Esophagus muscularis mucosa (tissue), 4 donors: Measurements from ENCODE around the gene DHRS13. TPM values are rescaled to one million over a fixed set of nuclear protein-coding genes. Genes with fewer than 3 reads are reported as not detected.

Source experiments
- DNase-seq: peaks from one replicate; pipeline ENCODE4 v3.0.0-alpha.2; 2017; ENCODE audit errors: extremely low spot score
- H3K27ac ChIP-seq, 4 donors: fragments of 200-600 bp; sonication (generic); replicated peaks in 1 of 4; 1 replicate in 3 of 4; 2 replicates in 1 of 4; pipeline ENCODE4 v1.5.1; 2016 to 2019; ENCODE audit warnings: mild to moderate bottlenecking in 1 of 4
- H3K27me3 ChIP-seq, 4 donors: fragments of 200-600 bp; sonication (generic); one replicate each; pipeline versions ENCODE4 v1.5.1 to v1.6.0; 2016 to 2019
- H3K36me3 ChIP-seq, 4 donors: fragments of 200-600 bp; sonication (generic); one replicate each; pipeline ENCODE4 v1.5.1; 2016 to 2019
- H3K4me1 ChIP-seq, 4 donors: fragments of 200-600 bp; sonication (generic); one replicate each; pipeline ENCODE4 v1.5.1; 2016 to 2019
- H3K4me3 ChIP-seq, 4 donors: fragments of 200-600 bp; sonication (generic); 1 replicate in 2 of 4; 2 replicates in 2 of 4; pipeline ENCODE4 v1.5.1; 2016 to 2019; ENCODE audit warnings: mild to moderate bottlenecking in 4 of 4, moderate library complexity in 1 of 4
- H3K9me3 ChIP-seq, 4 donors: fragments of 200-600 bp; sonication (generic); 1 replicate in 3 of 4; 2 replicates in 1 of 4; pipeline ENCODE4 v1.5.1; 2016 to 2019
- CTCF ChIP-seq, 3 experiments: fragments of 200-600 bp in 2 of 3; fragments of 450-650 bp in 1 of 3; sonication (generic) in 2 of 3; IDR thresholded peaks; one replicate each; pipeline ENCODE4 v1.5.1; 2017 to 2019; ENCODE audit warnings: antibody characterized with exemption in 3 of 3, mild to moderate bottlenecking in 2 of 3, moderate library complexity in 1 of 3
- EP300 ChIP-seq: sonication (generic); formaldehyde crosslinking; IDR thresholded peaks from one replicate; pipeline ENCODE4 v1.6.1; 2017; ENCODE audit warnings: antibody characterized with exemption
- POLR2A ChIP-seq: fragments of 450-650 bp; IDR thresholded peaks from one replicate; pipeline ENCODE4 v1.6.1; 2017; ENCODE audit warnings: antibody characterized with exemption, moderate library complexity, mild to moderate bottlenecking, low read depth
- POLR2AphosphoS5 ChIP-seq, 2 donors: sonication (generic); formaldehyde crosslinking; IDR thresholded peaks; one replicate each; pipeline ENCODE4 v1.6.1; 2017; ENCODE audit warnings: antibody characterized with exemption in 2 of 2
- WGBS: methylation state at CpG from one replicate; pipeline ENCODE4 v1.1.5; 2018; 5-methylcytosine and 5-hydroxymethylcytosine counted together
- intact Hi-C: fragments of 100-400 bp; cut with DNase I; formaldehyde crosslinking; loops from one replicate; pipeline ENCODE4 v1.15.1; 2023
- total RNA-seq, 4 donors: library from RNA; depleted of rRNA; stranded (reverse); fragments of >200 nt; gene quantifications; one replicate each; pipeline versions ENCODE4 v1.1.0 to v1.2.1, GENCODE V29; 2016

The DHRS13 gene
- total RNA-seq, 4 donors from 2014 or later = 3.7 to 14.2 (median 5.9) TPM

GRCh38 chr17:28942925-28943324, 40.0 kb upstream of the DHRS13 start:
- peaks cover 83 to 95% (median 85%) of the 10 kb centered on the region in 4 donors for H3K4me1 ChIP-seq

DNA sequence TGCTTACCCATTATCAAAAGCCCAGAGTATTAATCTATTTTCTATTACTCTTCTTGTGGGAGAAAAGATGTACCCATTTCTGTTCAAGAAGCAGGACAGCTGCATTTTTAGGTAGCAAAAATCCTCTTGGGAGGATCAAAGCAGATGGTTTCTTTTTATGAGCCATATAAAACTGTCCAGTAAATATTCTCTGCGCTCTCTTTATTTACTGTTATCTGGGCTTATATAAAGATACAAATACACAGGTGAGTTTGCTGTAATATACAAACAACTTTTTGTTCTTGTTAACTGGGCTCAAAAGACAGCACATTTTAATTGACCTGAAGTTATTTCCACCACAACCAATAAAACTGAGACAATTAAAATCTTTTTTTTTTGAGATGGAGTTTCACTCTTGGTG, 38.4 kb upstream of the DHRS13 start:
- H3K27ac ChIP-seq = no peak overlapping the region
- H3K9me3 ChIP-seq = no peaks in the 10 kb centered on the region
- TF ChIP-seq CTCF (IDR thresholded peaks at IDR 0.05) (no peak), POLR2AphosphoS5 (IDR thresholded peaks at IDR 0.05) (no peak)
- 90% methylated on average over 1 of the region's 1 CpG for WGBS
- H3K4me1 ChIP-seq = peaks cover 83 to 95% (median 85%) of the 10 kb centered on the region in 4 donors
- intact Hi-C loops = loop anchor here (10.0 kb wide), 1 partner anchor 46 kb away; the partner anchor contains the start of gene FLOT2
- H3K36me3 ChIP-seq = peaks cover 0 to 6% (median 0%) of the 10 kb centered on the region in 4 donors
- H3K4me3 ChIP-seq = no peak overlapping the region
- no peaks in the 10 kb centered on the region for H3K27me3 ChIP-seq
- DNase-seq = no peak

More at GRCh38 chr17:28942925-28943324, 40.0 kb upstream of the DHRS13 start:
- TF ChIP-seq CTCF (IDR thresholded peaks at IDR 0.05) (no peak), POLR2AphosphoS5 (IDR thresholded peaks at IDR 0.05) (no peak), POLR2A (no peak), EP300 (no peak)
- Histone ChIP-seq H3K27ac (no peak overlapping the region), H3K4me3 (no peak overlapping the region), H3K36me3 (peaks cover 0 to 6% (median 3%) of the 10 kb centered on the region in 4 donors), H3K9me3 (no peaks in the 10 kb centered on the region), H3K27me3 (no peaks in the 10 kb centered on the region)
- intact Hi-C loops = loop anchor here (10.0 kb wide), 1 partner anchor 48 kb away; the partner anchor contains the start of gene FLOT2
- WGBS = 76% methylated on average over 2 of the region's 2 CpGs
- no peak for DNase-seq

GRCh38 chr17:28940675-28941074, 37.8 kb upstream of the DHRS13 start:
- TF ChIP-seq CTCF (IDR thresholded peaks at IDR 0.05) (no peak), EP300 (no peak), POLR2AphosphoS5 (IDR thresholded peaks at IDR 0.05) (no peak), POLR2A (no peak)
- intact Hi-C loops = loop anchor here (10.0 kb wide), 1 partner anchor 46 kb away; the partner anchor contains the start of gene FLOT2
- Histone ChIP-seq H3K27me3 (no peaks in the 10 kb centered on the region), H3K27ac (no peak overlapping the region), H3K4me3 (no peak overlapping the region), H3K9me3 (no peaks in the 10 kb centered on the region), H3K36me3 (peaks cover 0 to 6% (median 0%) of the 10 kb centered on the region in 4 donors), H3K4me1 (peaks cover 83 to 95% (median 85%) of the 10 kb centered on the region in 4 donors)
- WGBS = 42% methylated on average over 3 of the region's 3 CpGs
- DNase-seq = no peak

DNA sequence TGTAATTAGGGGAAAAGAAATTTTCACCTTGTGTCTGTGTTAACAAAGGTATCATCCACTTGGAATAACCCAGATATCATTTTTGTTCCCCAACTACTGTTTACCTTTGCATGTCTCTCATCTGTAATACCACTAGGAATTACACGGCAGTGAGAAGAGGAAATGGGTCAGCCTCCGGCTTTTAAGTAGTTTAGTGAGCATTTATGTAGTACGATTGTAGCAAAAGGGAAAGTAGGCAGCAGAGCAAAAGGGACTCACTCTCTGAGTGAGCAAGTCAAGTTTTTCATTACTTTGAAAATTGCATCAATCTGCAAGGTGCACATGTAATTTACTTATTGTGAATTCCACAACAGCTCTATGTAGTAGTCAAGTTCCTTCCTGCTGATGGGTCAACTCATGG, 37.3 kb upstream of the DHRS13 start:
- intact Hi-C loops = loop anchor here (10.0 kb wide), 1 partner anchor 45 kb away; the partner anchor contains the start of gene FLOT2
- Histone ChIP-seq H3K9me3 (no peaks in the 10 kb centered on the region), H3K36me3 (peaks cover 0 to 6% (median 0%) of the 10 kb centered on the region in 4 donors), H3K4me3 (no peak overlapping the region), H3K4me1 (peaks cover 83 to 95% (median 85%) of the 10 kb centered on the region in 4 donors), H3K27me3 (no peaks in the 10 kb centered on the region), H3K27ac (peak overlapping the region in 1 of 4 donors; percentile 24)
- TF ChIP-seq POLR2A (no peak), EP300 (no peak), CTCF (IDR thresholded peaks at IDR 0.05) (no peak), POLR2AphosphoS5 (IDR thresholded peaks at IDR 0.05) (no peak)
- WGBS = 50% methylated on average over 3 of the region's 3 CpGs
- no peak for DNase-seq

DNA sequence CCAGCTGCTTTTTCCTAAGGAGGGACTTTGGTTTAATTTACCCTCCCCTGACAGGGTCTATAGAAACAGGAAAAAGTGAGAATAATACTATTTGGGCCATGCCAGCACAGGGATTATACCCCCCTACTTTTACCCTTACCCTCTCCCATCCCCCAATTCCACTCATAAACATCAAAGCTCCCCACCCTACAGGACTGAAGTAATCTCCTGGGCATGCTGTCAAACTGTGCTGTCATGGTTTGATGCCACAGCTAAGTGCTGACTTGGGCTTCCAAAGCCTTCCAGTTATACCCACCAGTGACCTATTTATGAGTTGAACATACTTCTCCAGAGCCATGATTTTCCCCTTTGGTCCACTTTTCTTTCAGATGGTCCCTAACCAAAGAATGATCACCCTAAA, 35.7 kb upstream of the DHRS13 start:
- Histone ChIP-seq H3K36me3 (peaks cover 0 to 6% (median 0%) of the 10 kb centered on the region in 4 donors), H3K27me3 (no peaks in the 10 kb centered on the region), H3K27ac (peak overlapping the region in 1 of 4 donors; percentile 35), H3K4me3 (no peak overlapping the region), H3K4me1 (peaks cover 73 to 87% (median 76%) of the 10 kb centered on the region in 4 donors), H3K9me3 (no peaks in the 10 kb centered on the region)
- intact Hi-C loops = no loop called here
- DNase-seq = no peak
- TF ChIP-seq POLR2AphosphoS5 (IDR thresholded peaks at IDR 0.05) (no peak), CTCF (IDR thresholded peaks at IDR 0.05) (no peak), EP300 (no peak)
